Urinary bladder (tissue), 4 donors: ENCODE results near the gene OR52N5. TPM values are rescaled to one million over a fixed set of nuclear protein-coding genes. Genes with fewer than 3 reads are reported as not detected.

Source experiments
- DNase-seq: peaks from one replicate; pipeline ENCODE4 v3.0.0-alpha.2; 2015; ENCODE audit errors: extremely low spot score
- H3K27ac ChIP-seq: one replicate; pipeline ENCODE4 v1.5.1; 2013; ENCODE audit warnings: low read depth, mild to moderate bottlenecking, moderate library complexity
- H3K36me3 ChIP-seq: one replicate; pipeline ENCODE4 v1.6.1; 2013; ENCODE audit warnings: mild to moderate bottlenecking, moderate library complexity; ENCODE audit not compliant: insufficient read depth
- H3K4me1 ChIP-seq: one replicate; pipeline ENCODE4 v1.6.1; 2013; ENCODE audit warnings: mild to moderate bottlenecking, moderate library complexity; ENCODE audit not compliant: insufficient read depth
- H3K4me3 ChIP-seq: one replicate; pipeline ENCODE4 v1.5.1; 2013; ENCODE audit warnings: low read depth, low read length
- WGBS: extraction: QIAGEN DNeasy Blood & Tissue Kit; methylation state at CpG from one replicate; pipeline ENCODE4 v1.1.7; 2013; 5-methylcytosine and 5-hydroxymethylcytosine counted together
- polyA plus RNA-seq: library from polyadenylated mRNA; stranded (reverse); fragments of 200-250 nt; gene quantifications from one replicate; pipeline ENCODE4 v1.2.3, GENCODE V29; 2013
- total RNA-seq: library from RNA; depleted of rRNA; stranded (reverse); fragments of >200 nt; gene quantifications from one replicate; pipeline ENCODE4 v1.2.3, GENCODE V29; 2014
- donor health status: healthy with polysubstance abuse.
- donor health status: healthy.

OR52N5 gene
- total and polyA plus RNA-seq, 2 donors: not detected

- Histone ChIP-seq H3K4me3 (no peak overlapping the region), H3K27ac (no peak overlapping the region), H3K36me3 (no peaks in the 10 kb centered on the region), H3K4me1 (no peaks in the 10 kb centered on the region)
- DNase-seq: no peak
- 81% methylated on average over 3 of the region's 3 CpGs for WGBS
Measured at GRCh38 chr11:5749836-5750235, 33.3 kb downstream of the OR52N5 start.

DNA sequence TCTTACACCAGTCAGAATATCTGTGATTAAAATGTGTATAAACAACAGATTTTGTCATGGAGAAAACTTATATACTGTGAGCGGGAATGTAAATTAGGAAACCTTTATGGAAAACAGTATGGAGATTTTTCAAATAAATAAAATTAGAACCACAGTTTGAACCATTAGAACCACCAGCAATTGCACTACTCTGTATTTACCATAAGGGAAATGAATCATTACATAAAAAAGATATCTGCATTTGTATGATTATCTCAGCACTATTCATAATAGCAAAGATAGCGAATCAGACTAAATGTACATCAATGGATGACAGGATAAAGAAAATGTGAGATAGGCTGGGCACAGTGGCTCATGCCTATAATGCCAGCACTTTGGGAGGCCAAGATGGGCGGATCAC, 36.5 kb downstream of the OR52N5 start:
- H3K4me1 ChIP-seq: no peaks in the 10 kb centered on the region
- DNase-seq: no peak
- 91% methylated on average over 3 of the region's 3 CpGs for WGBS
- no peak overlapping the region for H3K27ac ChIP-seq
- no peaks in the 10 kb centered on the region for H3K36me3 ChIP-seq
- H3K4me3 ChIP-seq: no peak overlapping the region

- 60% methylated on average over 1 of the region's 1 CpG for WGBS
- no peaks in the 10 kb centered on the region for H3K36me3 ChIP-seq
- H3K4me1 ChIP-seq: no peaks in the 10 kb centered on the region
- no peak overlapping the region for H3K4me3 ChIP-seq
- H3K27ac ChIP-seq: no peak overlapping the region
- no peak for DNase-seq
Measured at GRCh38 chr11:5738431-5738830, 44.7 kb downstream of the OR52N5 start.

GRCh38 chr11:5737670-5738392, 45.3 kb downstream of the OR52N5 start:
- no peak for DNase-seq
- WGBS: 81% methylated on average over 6 of the region's 6 CpGs
- Histone ChIP-seq H3K36me3 (no peaks in the 10 kb centered on the region), H3K27ac (no peak overlapping the region), H3K4me1 (no peaks in the 10 kb centered on the region), H3K4me3 (no peak overlapping the region)

DNA sequence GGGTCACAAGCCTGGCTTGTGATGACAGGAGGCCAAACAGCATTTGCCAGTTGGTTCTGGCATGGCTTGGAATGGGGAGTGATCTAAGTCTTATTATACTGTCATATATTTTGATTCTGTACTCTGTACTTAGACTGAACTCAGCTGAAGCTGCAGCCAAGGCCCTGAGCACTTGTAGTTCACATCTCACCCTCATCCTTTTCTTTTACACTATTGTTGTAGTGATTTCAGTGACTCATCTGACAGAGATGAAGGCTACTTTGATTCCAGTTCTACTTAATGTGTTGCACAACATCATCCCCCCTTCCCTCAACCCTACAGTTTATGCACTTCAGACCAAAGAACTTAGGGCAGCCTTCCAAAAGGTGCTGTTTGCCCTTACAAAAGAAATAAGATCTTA, 46.1 kb downstream of the OR52N5 start:
- H3K4me3 ChIP-seq: no peak overlapping the region
- no peak overlapping the region for H3K27ac ChIP-seq
- no peaks in the 10 kb centered on the region for H3K4me1 ChIP-seq
- H3K36me3 ChIP-seq: no peaks in the 10 kb centered on the region
- no peak for DNase-seq

DNA sequence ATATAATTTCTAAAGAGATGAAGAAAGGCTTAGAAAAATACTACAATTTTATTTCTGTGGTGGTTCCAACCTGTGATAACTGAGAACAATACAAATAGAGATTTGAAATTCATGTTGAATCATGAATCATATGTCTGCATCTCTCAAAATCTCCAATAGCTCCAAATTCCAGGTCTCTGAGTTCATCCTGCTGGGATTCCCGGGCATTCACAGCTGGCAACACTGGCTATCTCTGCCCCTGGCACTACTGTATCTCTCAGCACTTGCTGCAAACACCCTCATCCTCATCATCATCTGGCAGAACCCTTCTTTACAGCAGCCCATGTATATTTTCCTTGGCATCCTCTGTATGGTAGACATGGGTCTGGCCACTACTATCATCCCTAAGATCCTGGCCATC, 46.8 kb downstream of the OR52N5 start, which contains the start of gene OR56B1:
Gene OR56B1, plus strand, starts transcription at position 53 of the 400 bp plus-strand sequence. Its CDS starts 69 bp downstream, at position 122.
- 79% methylated on average over 1 of the region's 1 CpG for WGBS
- DNase-seq: no peak
- no peaks in the 10 kb centered on the region for H3K36me3 ChIP-seq
- no peak within 1 kb of the TSS for H3K27ac ChIP-seq
- H3K4me1 ChIP-seq: no peaks in the 10 kb centered on the region
- H3K4me3 ChIP-seq: no peak within 1 kb of the TSS

- Histone ChIP-seq H3K4me1 (no peaks in the 10 kb centered on the region), H3K27ac (no peak overlapping the region), H3K36me3 (no peaks in the 10 kb centered on the region), H3K4me3 (no peak overlapping the region)
- no peak for DNase-seq
- WGBS: 76% methylated on average over 1 of the region's 1 CpG
Measured at GRCh38 chr11:5727691-5728090, 55.5 kb downstream of the OR52N5 start.

DNA sequence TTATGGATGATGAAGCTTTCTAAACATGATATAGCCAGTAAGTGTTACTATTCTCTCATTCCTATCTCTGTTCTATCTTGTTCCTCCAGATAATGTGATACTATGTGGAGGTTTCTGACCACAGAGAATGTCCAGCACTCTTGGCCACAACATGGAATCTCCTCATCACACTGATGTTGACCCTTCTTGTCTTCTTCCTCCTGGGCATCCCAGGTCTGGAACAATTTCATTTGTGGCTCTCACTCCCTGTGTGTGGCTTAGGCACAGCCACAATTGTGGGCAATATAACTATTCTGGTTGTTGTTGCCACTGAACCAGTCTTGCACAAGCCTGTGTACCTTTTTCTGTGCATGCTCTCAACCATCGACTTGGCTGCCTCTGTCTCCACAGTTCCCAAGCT, 56.8 kb downstream of the OR52N5 start:
- Histone ChIP-seq H3K4me1 (no peaks in the 10 kb centered on the region), H3K4me3 (no peak overlapping the region), H3K27ac (no peak overlapping the region), H3K36me3 (no peaks in the 10 kb centered on the region)
- WGBS: 94% methylated on average over 1 of the region's 1 CpG
- DNase-seq: no peak

Other genes with a start within 250 kb of the OR52N5 start
- gene OR52H1, start 234.8 kb downstream of the OR52N5 start, total RNA-seq: 2.2 TPM
- not detected for gene OR52H1, start 234.8 kb downstream of the OR52N5 start, polyA plus RNA-seq
- not detected for gene OR52B6, start 202.5 kb downstream of the OR52N5 start, total RNA-seq
- gene OR52B6, start 202.5 kb downstream of the OR52N5 start, polyA plus RNA-seq: not detected
- 5.5 TPM for gene TRIM6, start 186.7 kb downstream of the OR52N5 start, total RNA-seq
- 4.1 TPM for gene TRIM6, start 186.7 kb downstream of the OR52N5 start, polyA plus RNA-seq
- 17.1 TPM for gene TRIM34, start 158.4 kb downstream of the OR52N5 start, total RNA-seq
- 6.1 TPM for gene TRIM34, start 158.4 kb downstream of the OR52N5 start, polyA plus RNA-seq
- gene TRIM5, start 98.3 kb downstream of the OR52N5 start, total RNA-seq: 39.6 TPM
- 11.1 TPM for gene TRIM5, start 98.3 kb downstream of the OR52N5 start, polyA plus RNA-seq
- 49.1 TPM for gene TRIM22, start 93.6 kb downstream of the OR52N5 start, total RNA-seq
- gene TRIM22, start 93.6 kb downstream of the OR52N5 start, polyA plus RNA-seq: 33.3 TPM
- gene OR56B1, start 46.9 kb downstream of the OR52N5 start, total RNA-seq: 0.11 TPM
- gene OR56B1, start 46.9 kb downstream of the OR52N5 start, polyA plus RNA-seq: not detected
- gene OR52N4, start 29.1 kb downstream of the OR52N5 start, total RNA-seq: not detected
- gene OR52N4, start 29.1 kb downstream of the OR52N5 start, polyA plus RNA-seq: 0.20 TPM
- not detected for gene OR52N1, start 7.9 kb upstream of the OR52N5 start, total RNA-seq
- not detected for gene OR52N1, start 7.9 kb upstream of the OR52N5 start, polyA plus RNA-seq
- not detected for gene OR52N2, start 25.6 kb upstream of the OR52N5 start, total RNA-seq
- not detected for gene OR52N2, start 25.6 kb upstream of the OR52N5 start, polyA plus RNA-seq
- not detected for gene OR52E6, start 58.5 kb upstream of the OR52N5 start, total RNA-seq
- not detected for gene OR52E6, start 58.5 kb upstream of the OR52N5 start, polyA plus RNA-seq
- not detected for gene OR52E8, start 74.3 kb upstream of the OR52N5 start, total RNA-seq
- not detected for gene OR52E8, start 74.3 kb upstream of the OR52N5 start, polyA plus RNA-seq
- gene OR52E4, start 97.3 kb upstream of the OR52N5 start, total RNA-seq: not detected
- not detected for gene OR52E4, start 97.3 kb upstream of the OR52N5 start, polyA plus RNA-seq
- gene OR52E5, start 109.9 kb upstream of the OR52N5 start, total RNA-seq: not detected
- gene OR52E5, start 109.9 kb upstream of the OR52N5 start, polyA plus RNA-seq: not detected
- not detected for gene OR56A3, start 158.9 kb upstream of the OR52N5 start, total RNA-seq
- not detected for gene OR56A3, start 158.9 kb upstream of the OR52N5 start, polyA plus RNA-seq
- gene OR56A5, start 185.1 kb upstream of the OR52N5 start, total RNA-seq: not detected
- not detected for gene OR56A5, start 185.1 kb upstream of the OR52N5 start, polyA plus RNA-seq
- gene OR52L1, start 203.6 kb upstream of the OR52N5 start, total RNA-seq: not detected
- not detected for gene OR52L1, start 203.6 kb upstream of the OR52N5 start, polyA plus RNA-seq
- gene OR56A4, start 223.6 kb upstream of the OR52N5 start, total RNA-seq: not detected
- gene OR56A4, start 223.6 kb upstream of the OR52N5 start, polyA plus RNA-seq: not detected
- 0.05 TPM for gene OR56A1, start 247.4 kb upstream of the OR52N5 start, total RNA-seq
- not detected for gene OR56A1, start 247.4 kb upstream of the OR52N5 start, polyA plus RNA-seq